Uterus (tissue), 2 donors: ENCODE data around the gene ATP8A2.

Experiments
- CTCF ChIP-seq, 4 experiments: fragments of 200-600 bp in 2 of 4; fragments of 450-650 bp in 2 of 4; sonication (generic) in 2 of 4; IDR thresholded peaks; one replicate each; pipeline ENCODE4 v1.5.1; 2016 to 2019; ENCODE audit warnings: antibody characterized with exemption in 4 of 4, mild to moderate bottlenecking in 2 of 4, moderate library complexity in 1 of 4
- POLR2A ChIP-seq, 2 donors: fragments of 450-650 bp; IDR thresholded peaks; one replicate each; pipeline ENCODE4 v1.6.1; 2016; ENCODE audit warnings: antibody characterized with exemption in 2 of 2, mild to moderate bottlenecking in 1 of 2, moderate library complexity in 1 of 2

DNA sequence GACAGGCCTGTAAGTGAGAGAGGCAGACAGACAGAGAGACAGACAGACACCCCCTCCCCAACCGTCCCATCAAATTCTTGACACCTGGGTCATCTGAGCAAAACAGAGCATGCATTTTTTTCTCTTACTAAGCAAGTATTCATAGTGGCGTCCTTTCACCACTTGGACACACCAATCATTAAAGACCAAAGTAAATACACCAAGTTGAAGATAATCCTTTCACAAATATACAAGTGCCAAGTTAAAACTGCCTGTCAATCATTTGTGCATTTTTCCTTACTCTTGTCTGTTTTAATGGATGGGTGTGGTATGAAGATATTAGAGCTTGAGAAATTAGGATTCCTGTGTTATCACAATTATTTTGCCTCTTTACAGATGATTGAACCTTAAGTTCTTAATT lies 337.3 kb downstream of the ATP8A2 start:
- TF ChIP-seq CTCF (IDR thresholded peaks at IDR 0.05) (no peak), POLR2A (IDR thresholded peaks at IDR 0.05) (no peak)
